Mesenchymal stem cell (in vitro differentiated cells and primary cell): ENCODE results near the gene SPDYE2B. TPM values are rescaled to one million over a fixed set of nuclear protein-coding genes. Genes with fewer than 3 reads are reported as not detected.

Source experiments
- small RNA-seq: library from polyadenylated mRNA; stranded (forward); fragments of <200 nt; extraction: miRNeasy Mini kit (QIAGEN cat#:217004); gene quantifications from one replicate; pipeline ENCODE3, GENCODE V24; 2013; ENCODE audit warnings: low read depth

The SPDYE2B gene

Small RNA genes lying within 50 kb of the gene (small RNA-seq; reads per million reads assigned to genes)
- gene AC105052.3 (not detected), gene UPK3BL1 (not detected)
